GM12891 (cell line): Measurements from ENCODE around the gene HTT.

Experiments used
- PAX5 ChIP-seq: IDR thresholded peaks from 2 replicates; pipeline ENCODE4 v1.6.1; 2011; ENCODE audit warnings: low read length, moderate library complexity, mild to moderate bottlenecking; ENCODE audit not compliant: insufficient read depth, severe bottlenecking
- POLR2A ChIP-seq: IDR thresholded peaks from 2 replicates; pipeline ENCODE4 v1.6.1; 2011; ENCODE audit warnings: low read depth, low read length, control low read depth
- POLR2AphosphoS5 ChIP-seq: IDR thresholded peaks from 2 replicates; pipeline ENCODE4 v1.6.1; 2011; ENCODE audit warnings: low read depth, low read length, control low read depth
- POU2F2 ChIP-seq: IDR thresholded peaks from 2 replicates; pipeline ENCODE4 v1.6.1; 2011; ENCODE audit warnings: low read depth, mild to moderate bottlenecking, control low read depth, low read length, moderate library complexity
- TAF1 ChIP-seq: IDR thresholded peaks from 2 replicates; pipeline ENCODE4 v1.6.1; 2011; ENCODE audit warnings: low read depth, low read length, control low read depth

GRCh38 chr4:3041192-3042142, 33.0 kb upstream of the HTT start:
- no peak for TF ChIP-seq POLR2AphosphoS5
- TF ChIP-seq POLR2A: peak; percentile 53
- no peak for TF ChIP-seq POU2F2
- no peak for TF ChIP-seq PAX5
- TF ChIP-seq TAF1: no peak; the same call in none of the 2 replicates
